Measurements from ENCODE around the gene PRCD. TPM values are rescaled to one million over a fixed set of nuclear protein-coding genes. Genes with fewer than 3 reads are reported as not detected.

PRCD gene
- polyA plus RNA-seq, 1 donor (not counting 4 experiments of a cell fraction or from before 2014, with no cell fraction given), result 1.2 TPM

- H3K27ac ChIP-seq (ENCODE audit: control insufficient read depth, insufficient read depth, low read length), result peak within 1 kb of the TSS; percentile 89
- FAIRE-seq, result no peak
Observed at GRCh38 chr17:76585649-76586593, 46.1 kb downstream of the PRCD start, which contains the start of gene ST6GALNAC2. ST6GALNAC2 (minus strand) TSS chr17:76585860; CDS start chr17:76585808, 52 bp downstream.

GRCh38 chr17:76586741-76587487 lies 47.1 kb downstream of the PRCD start:
- no peaks in the 10 kb centered on the region for H3K9me3 ChIP-seq (ENCODE audit: control insufficient read depth, low read depth, low read length)
- H3K79me2 ChIP-seq (ENCODE audit: control insufficient read depth, insufficient read depth, low read length), result peaks cover 15% of the 10 kb centered on the region
- no peak for DNase-seq (ENCODE audit: low read depth, low spot score)
- peak; percentile 66 for FAIRE-seq
- peak overlapping the region; percentile 22 for H3K9ac ChIP-seq (ENCODE audit: control insufficient read depth, extremely low read depth, insufficient read depth, low read length)
- no peaks in the 10 kb centered on the region for H3K36me3 ChIP-seq (ENCODE audit: control insufficient read depth in 2 of 2, extremely low read depth in 1 of 2, insufficient read depth in 2 of 2, low read length in 2 of 2)
- H4K20me1 ChIP-seq (ENCODE audit: control insufficient read depth, extremely low read depth, insufficient read depth, low read length), result no peaks in the 10 kb centered on the region
- TF ChIP-seq EZH2 (IDR thresholded peaks at IDR 0.05; ENCODE audit: low read length), result no peak
- no peaks in the 10 kb centered on the region for H3K27me3 ChIP-seq (ENCODE audit: control insufficient read depth, extremely low read depth, insufficient read depth, low read length)
- H3K4me2 ChIP-seq (ENCODE audit: control insufficient read depth, extremely low read depth, insufficient read depth, low read depth, low read length), result peak overlapping the region; percentile 81
- H3K9me1 ChIP-seq (ENCODE audit: control insufficient read depth, extremely low read depth, insufficient read depth, low read length), result no peaks in the 10 kb centered on the region
- peaks cover 33% of the 10 kb centered on the region for H3K4me1 ChIP-seq (ENCODE audit: control insufficient read depth, extremely low read depth, insufficient read depth, low read length)
- H3K27ac ChIP-seq (ENCODE audit: control insufficient read depth, insufficient read depth, low read length), result no peak overlapping the region
- no peak overlapping the region for H3K4me3 ChIP-seq (ENCODE audit: control insufficient read depth in 2 of 3, extremely low read depth in 1 of 3, insufficient read depth in 2 of 3, low read depth in 1 of 3, low read length in 3 of 3)
- H2AFZ ChIP-seq (ENCODE audit: control insufficient read depth, low read length), result no peak overlapping the region
- dilution Hi-C loops (cut with MboI; ENCODE audit: extremely low pct_ligation_motif_present, low sequenced_read_pairs), result no loop called here

More at GRCh38 chr17:76585649-76586593, 46.1 kb downstream of the PRCD start, which contains the start of gene ST6GALNAC2:
- no peaks in the 10 kb centered on the region for H3K9me3 ChIP-seq (ENCODE audit: control insufficient read depth, low read depth, low read length)
- H3K79me2 ChIP-seq (ENCODE audit: control insufficient read depth, insufficient read depth, low read length), result peaks cover 15% of the 10 kb centered on the region
- H2AFZ ChIP-seq (ENCODE audit: control insufficient read depth, low read length), result no peak within 1 kb of the TSS
- H3K27me3 ChIP-seq (ENCODE audit: control insufficient read depth, extremely low read depth, insufficient read depth, low read length), result no peaks in the 10 kb centered on the region
- no peak for DNase-seq (ENCODE audit: low read depth, low spot score)
- H3K4me1 ChIP-seq (ENCODE audit: control insufficient read depth, extremely low read depth, insufficient read depth, low read length), result peaks cover 42% of the 10 kb centered on the region
- TF ChIP-seq EZH2 (IDR thresholded peaks at IDR 0.05; ENCODE audit: low read length), result no peak
- TF ChIP-seq, protein P1, sequence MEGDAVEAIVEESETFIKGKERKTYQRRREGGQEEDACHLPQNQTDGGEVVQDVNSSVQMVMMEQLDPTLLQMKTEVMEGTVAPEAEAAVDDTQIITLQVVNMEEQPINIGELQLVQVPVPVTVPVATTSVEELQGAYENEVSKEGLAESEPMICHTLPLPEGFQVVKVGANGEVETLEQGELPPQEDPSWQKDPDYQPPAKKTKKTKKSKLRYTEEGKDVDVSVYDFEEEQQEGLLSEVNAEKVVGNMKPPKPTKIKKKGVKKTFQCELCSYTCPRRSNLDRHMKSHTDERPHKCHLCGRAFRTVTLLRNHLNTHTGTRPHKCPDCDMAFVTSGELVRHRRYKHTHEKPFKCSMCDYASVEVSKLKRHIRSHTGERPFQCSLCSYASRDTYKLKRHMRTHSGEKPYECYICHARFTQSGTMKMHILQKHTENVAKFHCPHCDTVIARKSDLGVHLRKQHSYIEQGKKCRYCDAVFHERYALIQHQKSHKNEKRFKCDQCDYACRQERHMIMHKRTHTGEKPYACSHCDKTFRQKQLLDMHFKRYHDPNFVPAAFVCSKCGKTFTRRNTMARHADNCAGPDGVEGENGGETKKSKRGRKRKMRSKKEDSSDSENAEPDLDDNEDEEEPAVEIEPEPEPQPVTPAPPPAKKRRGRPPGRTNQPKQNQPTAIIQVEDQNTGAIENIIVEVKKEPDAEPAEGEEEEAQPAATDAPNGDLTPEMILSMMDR (optimal IDR thresholded peaks at IDR 0.05 in 1 of 3, IDR thresholded peaks at IDR 0.05 in 1 of 3, conservative IDR thresholded peaks at IDR 0.05 in 1 of 3; ENCODE audit: extremely low read depth in 1 of 3, insufficient read depth in 2 of 3, low read length in 3 of 3), result peak; percentile 18 to 68 (median 59)
- peak within 1 kb of the TSS; percentile 81 for H3K4me2 ChIP-seq (ENCODE audit: control insufficient read depth, extremely low read depth, insufficient read depth, low read depth, low read length)
- H3K9ac ChIP-seq (ENCODE audit: control insufficient read depth, extremely low read depth, insufficient read depth, low read length), result peak within 1 kb of the TSS; percentile 96
- no peaks in the 10 kb centered on the region for H4K20me1 ChIP-seq (ENCODE audit: control insufficient read depth, extremely low read depth, insufficient read depth, low read length)
- peak within 1 kb of the TSS; percentile 85 to 94 (median 89) for H3K4me3 ChIP-seq (ENCODE audit: control insufficient read depth in 2 of 3, extremely low read depth in 1 of 3, insufficient read depth in 2 of 3, low read depth in 1 of 3, low read length in 3 of 3)
- H3K9me1 ChIP-seq (ENCODE audit: control insufficient read depth, extremely low read depth, insufficient read depth, low read length), result no peaks in the 10 kb centered on the region
- dilution Hi-C loops (cut with MboI; ENCODE audit: extremely low pct_ligation_motif_present, low sequenced_read_pairs), result no loop called here
- no peaks in the 10 kb centered on the region for H3K36me3 ChIP-seq (ENCODE audit: control insufficient read depth in 2 of 2, extremely low read depth in 1 of 2, insufficient read depth in 2 of 2, low read length in 2 of 2)

All from keratinocyte (primary cell).